NCI-H524 (cell line): ENCODE measurements around the gene GDPD5.

ENCODE experiments used
- DNase-seq, 2 experiments: peaks; one replicate each; lab custom pipeline; 2025; lab: John Stamatoyannopoulos, UW

GDPD5 gene

GRCh38 chr11:75536786-75537641 lies 11.3 kb upstream of the GDPD5 start:
- DNase-seq = no peak

GRCh38 chr11:75535071-75535470 lies 9.3 kb upstream of the GDPD5 start:
- DNase-seq = no peak

GRCh38 chr11:75534259-75535069 lies 8.7 kb upstream of the GDPD5 start:
- no peak for DNase-seq

- no peak for DNase-seq
These were observed 8.1 kb upstream of the GDPD5 start for GRCh38 chr11:75533896-75534258.

GRCh38 chr11:75532200-75533048 lies 6.7 kb upstream of the GDPD5 start:
- DNase-seq = peak; percentile 74 to 75

- no peak for DNase-seq
These were observed 5.6 kb upstream of the GDPD5 start for GRCh38 chr11:75531325-75531724.

GRCh38 chr11:75530577-75530976 lies 4.8 kb upstream of the GDPD5 start:
- DNase-seq = no peak

GRCh38 chr11:75527938-75528735 lies 2.4 kb upstream of the GDPD5 start:
- no peak for DNase-seq

GRCh38 chr11:75527130-75527529 lies 1.4 kb upstream of the GDPD5 start:
- no peak for DNase-seq

- no peak for DNase-seq
These were observed 426 bp upstream of the GDPD5 start for GRCh38 chr11:75526192-75526541.

GRCh38 chr11:75524665-75525432 lies 892 bp downstream of the GDPD5 start:
- no peak for DNase-seq

- no peak for DNase-seq
These were observed 1.7 kb downstream of the GDPD5 start for GRCh38 chr11:75523811-75524664.

GRCh38 chr11:75523189-75523588 lies 2.6 kb downstream of the GDPD5 start:
- DNase-seq = no peak

- peak in 1 of 2 experiments; percentile 59 for DNase-seq
These were observed 3.3 kb downstream of the GDPD5 start for GRCh38 chr11:75522286-75523044.

- DNase-seq = no peak
These were observed 5.1 kb downstream of the GDPD5 start for GRCh38 chr11:75520688-75521087.

- no peak for DNase-seq
These were observed 6.7 kb downstream of the GDPD5 start for GRCh38 chr11:75518771-75519653.

- no peak for DNase-seq
These were observed 7.6 kb downstream of the GDPD5 start for GRCh38 chr11:75518204-75518549.

- no peak for DNase-seq
These were observed 8.9 kb downstream of the GDPD5 start for GRCh38 chr11:75516886-75517285.
